GM21786 (cell line): Measurements from ENCODE around the gene CIB1.
"Not testable (repeated sequence)": the region's sequence is repeated elsewhere in the genome, so short reads cannot be mapped to it uniquely, and the experiment has no call there.

Experiments used
- ATAC-seq: cut with Tn5 transposase; IDR thresholded peaks from one replicate; pipeline ENCODE4 v1.9.1; 2021; ENCODE audit not compliant: unreplicated experiment

Gene CIB1

GRCh38 chr15:90201130-90201943 lies 32.4 kb downstream of the CIB1 start, which contains the start of gene SEMA4B:
Gene SEMA4B, plus strand, starts transcription at chr15:90201330. Its CDS starts 249 bp downstream, at chr15:90201579.
- ATAC-seq = peak; percentile 82

GRCh38 chr15:90200534-90201129 lies 33.1 kb downstream of the CIB1 start:
- ATAC-seq = peak; percentile 4

- no peak for ATAC-seq
These were observed 39.1 kb downstream of the CIB1 start for GRCh38 chr15:90194655-90195054.

DNA sequence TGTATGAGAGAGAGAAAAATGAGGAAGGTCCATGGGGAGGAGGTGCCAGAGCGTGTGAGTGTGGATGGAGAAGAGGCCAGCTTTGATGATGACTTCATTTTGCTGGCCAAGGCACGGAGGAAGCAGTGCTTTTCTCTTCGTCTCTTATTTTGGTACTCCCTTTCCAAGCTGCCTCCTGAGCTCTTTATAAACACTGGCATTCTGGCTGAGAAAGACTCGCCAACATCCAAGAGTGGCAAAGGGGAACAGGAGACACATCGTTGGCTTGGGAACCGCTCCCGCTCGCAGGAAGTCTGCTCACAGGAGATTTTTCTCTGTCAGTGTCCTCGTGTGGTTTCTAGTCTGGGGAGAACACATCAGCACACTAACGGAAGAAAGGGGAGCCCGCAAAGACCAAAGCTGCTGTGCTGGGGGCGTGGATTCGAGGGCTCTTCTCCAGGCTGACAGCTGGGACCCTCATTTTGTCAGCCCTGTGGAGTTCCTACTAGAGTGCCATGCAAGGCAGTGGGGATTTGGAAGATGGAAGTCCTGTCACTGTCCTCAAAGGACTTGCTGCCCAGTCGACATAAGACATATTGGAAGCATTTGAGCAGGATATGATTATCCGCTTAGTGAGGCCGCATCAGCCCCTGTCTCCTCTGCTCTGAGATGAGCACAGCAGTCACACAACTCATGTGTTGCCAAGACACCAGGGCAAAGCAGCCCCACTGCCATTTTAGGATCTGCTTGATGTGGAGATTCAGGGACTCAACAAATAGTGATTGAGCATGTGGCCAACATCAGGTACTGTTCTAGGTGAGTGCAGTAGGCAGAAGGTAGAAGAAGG lies 40.6 kb downstream of the CIB1 start:
- no peak for ATAC-seq

DNA sequence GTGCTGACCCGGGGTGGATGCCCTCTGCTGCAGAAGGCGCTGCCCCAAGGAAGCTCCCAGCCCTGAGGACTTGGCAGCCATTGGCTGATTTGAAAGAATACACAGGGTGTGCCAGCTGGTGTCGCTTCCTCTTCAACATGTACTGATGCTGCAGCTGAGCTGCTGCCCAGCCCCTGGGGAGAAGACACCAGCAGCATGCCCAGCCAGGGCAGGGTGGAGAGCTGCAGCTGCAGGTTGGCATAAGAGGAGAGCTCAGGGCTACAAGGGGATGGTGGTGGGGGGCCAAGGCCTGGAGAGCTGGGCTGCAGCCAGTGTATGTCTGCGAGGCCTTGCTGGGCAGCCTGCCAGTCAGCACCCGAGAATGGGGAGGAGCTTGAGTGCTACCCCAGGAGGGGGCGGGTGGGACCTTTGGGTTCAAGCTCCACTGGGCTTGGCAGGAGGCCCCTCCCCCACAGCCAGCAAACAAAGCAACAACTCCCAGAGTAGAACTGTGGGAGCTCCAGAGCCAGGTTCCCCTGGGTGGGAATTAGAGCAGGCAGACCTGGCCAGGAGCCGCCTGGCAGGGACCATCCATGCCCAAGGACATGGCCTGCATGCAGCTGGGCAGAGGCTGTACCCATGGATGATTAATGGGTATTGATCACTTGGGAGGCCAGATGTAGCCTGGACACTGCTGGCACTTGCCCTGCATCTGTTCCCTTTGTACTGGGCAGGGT lies 41.8 kb downstream of the CIB1 start:
- peak; percentile 66 for ATAC-seq

DNA sequence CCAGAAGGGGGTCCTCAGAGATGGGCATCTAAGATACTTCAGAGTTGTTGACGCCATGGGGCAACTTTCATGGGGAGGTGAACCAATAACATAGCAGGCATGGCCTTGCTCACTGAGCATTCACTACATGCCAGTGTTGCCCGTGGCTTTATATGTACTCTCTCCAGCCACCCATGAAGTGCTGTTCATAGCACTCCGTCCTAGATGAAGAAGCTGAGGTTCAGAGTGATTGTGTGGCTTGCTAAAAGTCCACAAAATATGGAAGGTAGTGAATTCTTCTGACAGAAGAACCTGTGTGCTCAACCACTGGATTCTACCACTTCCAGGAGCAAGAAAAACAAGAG lies 42.4 kb downstream of the CIB1 start:
- ATAC-seq = peak; percentile 17

GRCh38 chr15:90190606-90191343 lies 43.0 kb downstream of the CIB1 start:
- peak; percentile 57 for ATAC-seq

DNA sequence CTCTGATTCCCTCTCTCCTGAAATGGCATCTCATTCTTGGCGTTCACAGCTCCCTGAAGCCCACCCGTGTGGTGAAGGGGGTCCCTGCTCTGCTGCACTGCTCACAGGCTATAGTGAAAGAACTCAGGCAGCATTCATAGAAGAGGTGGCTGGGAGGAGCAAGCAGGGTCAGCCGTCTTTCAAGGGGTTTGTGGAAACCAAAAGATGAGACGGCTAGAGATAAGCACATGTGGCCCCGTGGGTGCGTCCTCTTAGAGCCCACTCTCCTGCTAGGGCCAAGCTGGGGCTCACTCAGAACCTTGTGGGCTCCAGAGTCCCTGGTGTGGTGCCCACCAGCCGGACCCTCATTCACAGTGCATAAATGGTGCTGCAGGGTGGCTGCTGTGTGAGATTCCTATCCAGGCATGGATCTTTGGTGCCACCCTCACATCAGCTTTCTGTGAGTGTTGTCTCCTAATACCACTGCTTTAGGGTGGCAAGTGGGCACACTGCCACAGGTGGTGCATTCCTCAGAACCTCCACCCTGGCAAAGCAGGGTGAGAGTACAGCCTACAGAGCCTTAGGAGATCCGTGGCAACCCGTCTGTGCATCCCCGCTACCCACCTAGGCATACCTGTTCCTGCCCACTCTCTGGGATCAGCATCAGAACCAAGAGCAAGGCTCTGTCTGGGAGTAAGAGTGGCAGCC lies 43.8 kb downstream of the CIB1 start:
- ATAC-seq = no peak

DNA sequence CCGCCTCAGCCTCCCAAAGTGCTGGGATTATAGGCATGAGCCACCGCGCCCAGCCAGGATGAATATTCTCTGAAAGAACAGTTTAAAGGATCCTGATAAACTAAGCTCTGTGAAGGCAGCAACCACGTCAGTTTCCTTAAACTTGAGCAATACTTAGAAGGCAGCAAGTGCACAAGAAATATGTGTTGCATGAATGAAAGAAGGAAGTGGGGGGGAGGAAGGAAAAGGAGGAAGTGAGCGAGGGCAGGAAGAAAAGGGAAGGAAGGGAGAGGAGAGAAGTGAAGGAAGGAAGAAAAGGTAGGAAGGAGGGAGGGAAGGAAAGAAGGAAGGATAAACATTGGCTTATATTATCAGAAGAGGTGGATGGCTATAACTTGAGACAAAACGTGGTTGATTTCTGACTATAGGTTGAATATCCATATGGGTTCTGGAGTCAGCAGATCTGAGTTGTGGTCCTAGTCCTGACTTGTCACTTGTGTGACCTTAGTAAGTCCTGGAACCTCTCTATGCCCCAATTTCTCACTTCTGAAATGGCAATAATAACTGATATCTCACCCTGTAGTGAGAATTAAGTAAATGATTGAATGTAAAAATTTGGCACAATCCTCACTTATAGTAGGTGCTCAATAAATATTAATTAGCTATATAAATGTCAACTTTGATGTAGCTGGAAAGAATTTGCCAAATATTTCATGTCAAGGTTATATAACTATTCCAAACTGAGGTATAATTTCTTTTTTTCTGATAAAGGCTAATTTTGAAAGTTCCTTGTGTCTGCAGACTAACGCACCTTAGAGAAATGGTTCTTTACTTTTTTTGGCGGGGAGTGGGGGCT lies 44.6 kb downstream of the CIB1 start:
- no peak for ATAC-seq

DNA sequence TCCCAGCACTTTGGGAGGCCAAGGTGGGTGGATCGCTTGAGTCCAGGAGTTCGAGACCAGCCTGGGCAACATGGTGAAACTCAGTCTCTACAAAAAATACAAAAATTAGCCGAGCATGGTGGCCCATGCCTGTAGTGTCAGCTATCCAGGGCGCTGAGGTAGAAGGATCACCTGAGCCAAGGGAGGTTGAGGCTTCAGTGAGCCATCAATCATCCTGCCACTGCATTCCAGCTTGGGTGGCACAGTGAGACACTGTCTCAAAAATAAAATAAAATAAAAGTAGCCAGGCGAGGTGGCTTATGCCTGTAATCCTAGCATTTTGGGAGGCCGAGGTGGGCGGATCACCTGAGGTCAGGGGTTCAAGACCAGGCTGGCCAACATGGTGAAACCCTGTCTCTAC lies 45.7 kb downstream of the CIB1 start:
- ATAC-seq = not testable (repeated sequence)

- ATAC-seq = no peak
These were observed 46.4 kb downstream of the CIB1 start for GRCh38 chr15:90187257-90187868.

DNA sequence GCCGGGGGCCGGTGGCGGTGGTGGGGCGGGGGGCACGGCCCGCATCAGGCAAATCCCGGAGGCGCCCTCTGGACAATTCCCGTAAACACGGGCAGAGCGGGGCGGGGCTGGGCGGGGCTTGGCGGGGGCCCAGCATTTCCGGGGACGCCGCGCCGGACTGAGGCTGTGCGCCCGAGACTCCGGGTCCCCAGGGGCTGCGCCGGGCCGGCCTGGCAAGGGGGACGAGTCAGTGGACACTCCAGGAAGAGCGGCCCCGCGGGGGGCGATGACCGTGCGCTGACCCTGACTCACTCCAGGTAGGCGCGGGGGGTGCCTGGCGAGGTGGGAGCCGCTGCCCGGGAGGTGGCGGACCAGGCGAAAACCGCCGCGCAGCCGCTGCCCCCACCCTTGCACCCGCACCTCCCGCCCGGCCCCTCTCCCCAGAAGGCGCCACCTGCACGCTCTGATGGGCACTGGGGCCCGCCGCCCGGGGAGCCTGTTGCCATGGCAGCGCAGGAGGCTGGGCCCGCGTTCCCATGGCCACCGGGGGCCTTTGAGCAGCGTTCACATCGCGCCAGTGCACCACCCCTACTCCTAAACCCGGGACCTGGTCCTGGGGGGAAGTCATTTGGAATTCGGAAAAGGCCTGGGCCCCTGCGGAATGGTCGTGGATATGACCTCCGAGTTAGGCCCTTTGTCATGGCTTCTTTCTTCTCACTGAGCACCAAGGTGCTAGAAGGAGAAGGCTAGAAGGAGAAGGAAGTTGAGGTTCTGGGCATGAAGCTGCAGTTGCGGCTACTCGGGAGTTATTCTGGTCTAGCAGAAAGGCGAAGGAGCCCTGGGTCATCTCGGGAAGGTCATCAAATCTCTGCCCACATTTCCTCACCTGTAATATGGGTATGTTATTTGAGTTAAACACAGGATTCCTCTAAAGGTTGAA lies 48.7 kb downstream of the CIB1 start:
- peak; percentile 65 for ATAC-seq

GRCh38 chr15:90184119-90184785 lies 49.5 kb downstream of the CIB1 start:
- ATAC-seq = peak; percentile 29

- ATAC-seq = no peak
These were observed 52.0 kb downstream of the CIB1 start for GRCh38 chr15:90181776-90182175.
